HG03432 (cell line): ENCODE data around the gene TJP1.
"Not testable (repeated sequence)": the region's sequence is repeated elsewhere in the genome, so short reads cannot be mapped to it uniquely, and the experiment has no call there.

Experiments
- ATAC-seq: cut with Tn5 transposase; IDR thresholded peaks from one replicate; pipeline ENCODE4 v1.9.1; 2021; ENCODE audit warnings: mild to moderate bottlenecking, moderate library complexity; ENCODE audit not compliant: unreplicated experiment

Gene TJP1

DNA sequence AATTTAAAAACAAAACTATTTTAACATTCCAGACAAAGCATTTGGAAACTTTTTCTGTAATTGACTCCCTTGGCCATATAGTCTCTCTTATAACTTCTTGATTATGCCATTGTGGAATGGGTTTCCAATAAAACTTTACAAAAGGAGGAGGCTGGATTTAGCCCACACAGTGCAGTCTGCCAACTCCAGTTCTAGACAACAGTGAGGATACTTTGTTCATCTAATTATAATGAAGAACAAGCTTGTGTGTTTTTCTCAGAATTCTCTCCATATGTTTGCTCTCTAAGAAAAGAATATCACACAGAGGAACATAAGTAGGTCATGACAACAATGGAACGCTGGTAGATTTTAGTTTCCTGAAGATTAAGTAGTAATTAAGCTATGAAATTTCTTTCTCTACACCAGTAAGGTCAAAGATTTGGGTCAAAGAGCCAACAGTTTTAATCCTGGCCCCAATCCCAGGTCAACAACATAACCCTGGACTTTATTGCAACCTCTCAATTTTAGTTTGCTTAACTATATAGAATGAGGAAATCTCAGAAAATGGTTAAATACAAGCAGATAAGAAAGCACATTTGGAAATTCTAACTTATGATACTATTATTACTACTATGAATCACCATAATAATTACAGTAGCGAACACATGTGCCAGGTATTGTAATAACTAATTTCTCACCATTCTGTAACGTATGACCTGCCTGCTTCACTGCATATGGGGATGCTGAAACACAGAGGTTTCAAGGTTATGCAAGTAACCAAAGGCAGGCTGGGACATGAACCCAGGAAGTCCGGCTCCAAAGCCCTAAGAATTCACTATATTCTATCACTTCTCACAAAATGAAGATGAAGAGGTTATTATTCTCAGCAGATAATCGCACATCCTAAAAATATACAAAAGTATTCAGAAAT is 65.7 kb downstream of the TJP1 start:
- no peak for ATAC-seq

DNA sequence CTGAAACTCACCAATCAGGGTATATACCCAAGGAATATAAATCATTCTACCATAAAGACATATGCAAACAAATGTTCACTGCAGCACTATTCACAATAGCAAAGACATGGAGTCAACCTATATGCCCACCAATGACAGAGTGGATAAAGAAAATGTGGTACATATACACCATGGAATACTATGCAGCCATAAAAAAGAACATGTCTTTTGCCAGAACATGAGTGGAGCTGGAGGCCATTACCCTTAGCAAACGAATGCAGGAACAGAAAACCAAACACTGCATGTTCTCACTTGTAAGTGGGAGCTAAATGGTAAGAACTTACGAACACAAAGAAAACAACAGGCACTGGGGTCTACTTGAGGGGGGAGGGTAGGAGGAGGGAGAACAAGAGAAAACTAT is 68.3 kb downstream of the TJP1 start:
- not testable (repeated sequence) for ATAC-seq

DNA sequence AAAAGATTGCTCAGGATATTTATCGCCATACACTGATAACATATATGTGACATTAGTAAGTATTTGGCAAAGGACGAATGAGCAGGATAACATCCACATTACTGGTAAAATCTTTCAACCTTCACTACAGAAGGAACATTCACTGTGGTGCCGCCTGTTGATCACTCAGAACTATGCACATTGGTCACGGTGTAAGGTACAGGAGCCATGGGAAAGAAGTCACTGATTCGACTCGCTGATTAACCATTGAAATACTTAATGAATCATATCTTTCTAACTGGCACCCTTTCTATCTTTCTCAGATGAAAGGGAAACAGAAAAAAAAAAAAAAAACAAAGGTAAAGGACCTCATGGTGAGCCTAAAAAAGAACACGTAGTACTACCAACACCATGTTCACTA is 68.8 kb downstream of the TJP1 start:
- no peak for ATAC-seq

DNA sequence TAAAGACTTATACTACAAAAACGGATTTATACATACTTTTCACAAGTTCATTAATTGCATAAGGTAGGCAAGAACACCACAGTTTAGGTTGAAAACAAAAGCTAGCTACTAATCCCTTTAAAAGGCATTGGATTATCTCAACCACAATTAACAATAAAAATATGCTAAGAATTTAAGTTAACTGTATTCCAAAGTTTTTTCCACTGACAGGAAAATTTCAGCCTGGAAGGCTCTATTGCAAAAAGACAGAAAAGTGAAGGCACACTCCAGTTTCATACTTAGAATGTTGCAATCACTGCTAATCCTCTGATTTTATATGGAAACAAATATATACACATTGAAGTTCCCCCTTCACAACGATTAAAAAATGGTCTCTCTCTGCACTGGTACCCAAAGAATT is 71.5 kb downstream of the TJP1 start:
- no peak for ATAC-seq

DNA sequence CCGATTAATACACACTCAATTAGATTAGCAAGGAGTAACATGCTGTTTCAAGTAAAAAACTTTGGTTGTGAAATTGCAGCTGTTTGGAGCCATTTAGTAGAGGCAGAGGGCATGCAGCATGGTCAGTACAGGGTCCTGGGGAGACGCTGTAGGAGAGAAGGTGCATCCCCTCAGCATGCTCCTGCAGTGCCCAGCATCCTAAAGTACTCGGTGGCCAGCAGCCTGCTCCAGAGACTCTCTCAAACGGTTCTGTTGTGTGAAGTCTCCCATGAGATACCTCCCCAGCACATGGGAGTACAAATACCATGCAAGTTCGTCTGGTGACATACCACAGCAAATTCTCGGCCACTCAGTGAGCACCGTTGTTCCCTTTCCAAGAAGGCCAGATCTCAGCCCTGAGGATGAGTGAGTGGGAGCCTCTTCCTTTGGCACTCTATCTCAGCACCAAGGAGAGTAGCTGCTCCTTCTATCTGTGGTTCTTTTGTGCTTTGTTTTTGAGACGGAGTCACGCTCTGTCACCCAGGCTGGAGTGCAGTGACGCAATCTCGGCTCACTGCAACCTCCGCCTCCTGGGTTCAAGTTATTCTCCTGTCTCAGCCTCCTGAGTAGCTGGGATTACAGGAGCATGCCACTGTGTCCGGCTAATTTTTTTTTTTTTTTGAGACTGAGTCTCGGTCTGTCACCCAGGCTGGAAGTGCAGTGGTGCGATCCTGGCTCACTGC is 72.7 kb downstream of the TJP1 start:
- ATAC-seq = no peak

DNA sequence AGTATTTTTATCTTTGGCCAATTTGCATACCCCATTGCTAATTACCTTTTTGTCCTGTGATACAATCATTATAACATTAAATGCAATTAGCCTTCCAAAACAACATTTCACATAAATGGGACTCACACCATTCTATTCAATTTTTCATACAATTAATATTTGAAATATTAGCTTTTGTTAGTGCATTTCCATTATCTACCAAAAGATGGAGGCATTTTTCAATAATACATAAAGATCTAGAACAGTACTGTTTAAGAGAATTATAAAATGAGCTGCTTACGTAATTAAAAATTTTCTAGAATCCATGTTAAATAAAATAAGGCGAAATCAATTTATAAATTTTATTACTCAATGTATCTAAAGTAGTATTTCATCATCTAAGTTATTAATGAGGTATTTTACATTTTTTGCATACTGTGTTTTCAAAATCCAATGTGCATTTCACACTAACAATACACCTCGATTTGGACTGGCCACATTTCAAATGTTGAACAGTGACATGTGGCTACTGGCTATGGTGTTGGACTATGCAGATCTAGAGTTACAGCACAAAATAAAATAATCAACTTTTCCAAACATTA is 74.3 kb downstream of the TJP1 start:
- no peak for ATAC-seq

DNA sequence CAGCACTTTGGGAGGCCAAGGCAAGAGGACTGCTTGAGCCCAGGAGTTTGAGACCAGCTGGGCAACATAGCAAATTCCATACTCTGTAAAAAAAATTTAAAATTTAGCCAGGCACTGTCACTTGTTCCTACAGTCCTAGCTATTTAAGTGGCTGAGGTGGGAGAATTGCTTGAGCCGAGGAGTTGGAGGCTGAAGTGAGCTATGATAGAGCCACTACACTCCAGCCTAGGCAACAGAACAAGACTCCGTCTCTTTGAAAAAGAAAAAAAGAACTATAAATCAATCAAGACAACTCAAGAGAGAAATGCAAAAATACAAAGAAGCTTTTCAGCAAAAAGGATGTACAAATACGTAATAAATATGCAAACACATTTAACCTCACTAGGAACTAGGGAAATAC is 78.8 kb downstream of the TJP1 start:
- no peak for ATAC-seq

DNA sequence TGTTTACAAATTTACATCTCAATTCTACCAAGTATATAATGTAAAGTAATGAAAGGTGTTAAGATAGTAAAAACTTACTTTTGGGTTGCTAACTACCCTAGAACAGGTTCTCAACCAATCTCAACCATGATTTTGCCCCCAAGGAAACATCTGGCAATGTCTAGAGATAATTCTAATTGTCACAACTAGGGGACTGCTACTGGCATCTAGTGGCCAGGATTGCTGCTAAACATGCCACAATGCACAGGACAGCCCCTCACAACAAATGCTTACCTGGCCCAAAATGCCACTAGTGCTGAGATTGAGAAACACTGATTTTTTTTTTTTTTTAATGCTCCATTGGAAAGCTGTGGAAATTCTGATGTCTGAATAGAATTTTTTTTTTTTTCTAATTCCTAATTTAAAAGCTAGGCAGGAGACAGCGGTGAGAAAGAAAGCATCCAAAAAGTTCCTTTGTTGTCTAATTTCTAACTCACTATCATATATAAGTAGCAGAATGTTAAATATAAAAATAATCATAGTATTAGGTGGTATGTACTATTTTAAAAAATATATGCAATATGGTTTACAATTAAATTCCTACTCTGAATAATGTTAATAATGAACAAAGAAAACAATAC is 81.5 kb downstream of the TJP1 start:
- no peak for ATAC-seq

DNA sequence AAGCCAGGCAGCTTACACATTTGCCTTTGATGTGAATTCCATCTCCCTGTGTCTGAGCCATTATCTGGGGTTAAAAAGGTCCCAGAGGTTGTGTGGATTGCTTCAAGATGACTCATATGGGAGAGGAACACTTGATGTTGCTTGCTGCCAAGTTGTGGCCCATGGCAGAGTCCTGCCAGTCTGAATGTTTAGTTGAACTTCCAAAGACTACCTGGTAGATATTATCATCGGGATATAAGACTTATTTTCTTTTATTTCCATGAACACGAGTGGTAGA is 85.6 kb downstream of the TJP1 start:
- ATAC-seq = no peak

DNA sequence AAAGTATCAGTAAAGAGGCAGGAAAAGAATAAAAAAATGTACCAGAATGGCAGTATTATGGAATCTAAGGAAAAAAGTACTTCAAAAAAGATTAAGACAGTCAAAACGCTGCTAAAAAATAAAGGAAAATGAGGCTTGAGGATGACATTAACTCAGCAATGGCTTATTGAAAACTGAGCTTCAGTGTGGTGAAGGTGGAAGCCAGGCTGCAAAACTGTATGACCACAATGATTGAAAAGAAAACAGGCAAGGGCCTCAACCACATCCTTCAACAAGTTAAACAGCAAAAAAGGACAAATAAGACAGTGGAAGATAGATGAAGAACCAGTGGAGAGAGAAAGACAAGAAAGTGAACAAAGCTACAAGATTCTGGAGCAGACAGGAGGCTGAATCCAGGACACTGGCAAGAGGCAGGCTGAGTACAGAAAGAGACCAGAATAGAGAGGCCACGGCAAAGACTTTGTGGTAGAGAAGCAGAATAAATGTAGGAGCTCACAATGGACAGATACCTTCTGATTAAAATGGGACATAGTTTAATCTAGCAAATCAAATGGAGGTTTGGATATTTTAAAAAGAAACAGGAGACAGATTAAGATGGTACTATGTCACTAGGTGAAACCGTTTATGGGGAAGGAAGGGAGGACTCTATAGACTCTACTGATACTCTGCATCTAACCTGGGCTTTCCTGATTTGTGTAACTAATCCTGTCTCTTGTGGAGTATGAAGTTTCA is 86.1 kb downstream of the TJP1 start:
- ATAC-seq = peak; percentile 59

DNA sequence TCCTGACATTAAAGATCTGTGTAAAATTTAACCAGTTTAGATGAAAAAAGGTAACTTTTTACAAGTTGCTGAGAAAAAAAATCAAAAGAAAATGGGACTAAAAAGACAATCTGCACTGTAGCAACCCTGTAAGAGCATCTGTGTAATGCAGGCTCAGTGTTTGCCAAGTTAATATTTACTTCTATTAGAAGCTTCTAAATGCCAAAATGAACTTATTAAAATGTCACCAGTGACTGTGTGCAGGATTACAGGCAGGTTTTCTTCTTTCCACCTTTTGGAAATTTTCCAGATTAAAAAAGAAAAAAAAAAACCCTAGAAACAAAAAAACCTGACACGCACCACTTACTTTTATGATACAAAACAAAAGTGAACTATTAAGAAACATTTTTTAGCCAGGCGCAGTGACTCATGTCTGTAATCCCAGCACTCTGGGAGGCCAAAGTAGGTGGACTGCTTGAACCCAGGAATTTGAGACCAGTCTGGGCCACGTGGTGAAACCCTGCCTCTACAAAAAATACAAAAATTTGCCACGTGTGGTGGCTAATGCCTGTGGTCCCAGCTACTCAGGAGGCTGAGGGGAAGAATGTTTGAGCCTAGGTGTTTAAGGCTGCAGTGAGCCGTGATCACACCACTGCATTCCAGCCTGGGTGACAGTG is 87.2 kb downstream of the TJP1 start:
- no peak for ATAC-seq

DNA sequence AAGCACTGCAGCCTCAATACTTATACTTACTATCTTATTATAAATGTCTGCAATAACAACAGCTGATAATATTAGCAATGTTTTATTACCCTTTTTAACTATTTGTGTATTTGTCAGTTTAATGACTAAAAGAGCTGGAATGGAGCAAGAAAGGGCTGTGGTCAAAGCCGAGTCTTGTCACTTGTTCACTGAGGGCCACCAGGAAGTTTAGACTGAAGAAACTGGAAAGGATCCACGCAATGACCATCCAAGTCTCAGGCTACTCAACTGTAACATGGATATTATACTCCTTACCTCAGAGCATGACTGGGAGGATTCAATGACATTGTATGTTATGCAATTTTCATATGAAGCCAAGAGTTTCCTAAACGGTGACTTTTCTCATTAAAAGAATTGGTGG is 90.4 kb downstream of the TJP1 start:
- ATAC-seq = no peak

DNA sequence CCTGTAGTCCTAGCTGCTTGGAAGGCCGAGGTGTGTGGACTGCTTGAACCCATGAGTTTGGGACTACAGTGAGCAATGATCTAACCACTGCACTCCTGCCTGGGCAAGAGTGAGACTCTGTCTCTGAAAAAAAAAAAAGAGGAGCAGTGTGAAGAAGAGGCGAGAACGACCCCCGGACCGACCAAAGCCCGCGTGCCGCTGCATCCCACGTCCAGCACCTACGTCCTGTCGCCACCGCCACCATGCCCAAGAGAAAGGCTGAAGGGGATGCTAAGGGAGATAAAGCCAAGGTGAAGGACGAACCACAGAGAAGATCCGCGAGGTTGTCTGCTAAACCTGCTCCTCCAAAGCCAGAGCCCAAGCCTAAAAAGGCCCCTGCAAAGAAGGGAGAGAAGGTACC is 91.8 kb downstream of the TJP1 start:
- not testable (repeated sequence) for ATAC-seq

DNA sequence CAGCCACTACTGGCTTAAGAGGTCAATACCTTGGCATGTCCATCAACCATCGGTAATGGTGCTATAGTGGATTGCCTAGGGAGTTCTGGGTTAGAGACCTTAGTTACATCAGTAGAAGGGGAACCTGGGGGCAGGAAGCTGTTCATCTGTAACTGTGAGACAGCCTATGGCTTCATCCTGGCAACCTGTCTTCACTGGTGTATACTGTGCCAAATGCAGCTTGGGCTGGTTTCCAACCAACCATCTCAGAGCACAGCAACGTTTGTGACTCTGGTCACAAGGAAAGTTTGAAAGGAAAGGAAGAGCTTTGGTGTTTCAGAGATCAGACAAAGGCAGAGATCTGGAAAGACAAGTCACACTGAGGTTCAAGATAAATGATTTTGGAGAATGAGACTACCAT is 93.8 kb downstream of the TJP1 start:
- ATAC-seq = no peak

DNA sequence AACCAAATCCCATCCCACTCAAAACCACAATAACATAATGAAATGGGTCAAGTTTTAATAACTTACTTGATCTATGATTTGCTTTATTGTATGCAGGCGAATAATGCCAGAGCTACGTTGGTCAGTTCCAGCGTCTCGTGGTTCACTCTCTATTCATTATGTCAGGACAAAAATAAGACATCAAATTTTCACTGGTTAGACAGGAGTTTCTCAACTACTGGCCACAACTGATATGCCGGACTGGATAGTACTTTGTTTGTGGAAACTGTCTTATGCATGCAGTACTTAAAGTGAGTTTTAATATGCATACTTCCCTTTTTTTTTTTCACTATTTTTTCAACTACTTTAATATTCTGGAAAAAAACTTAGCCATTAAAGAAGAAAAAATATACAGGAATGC is 94.4 kb downstream of the TJP1 start:
- ATAC-seq = no peak

DNA sequence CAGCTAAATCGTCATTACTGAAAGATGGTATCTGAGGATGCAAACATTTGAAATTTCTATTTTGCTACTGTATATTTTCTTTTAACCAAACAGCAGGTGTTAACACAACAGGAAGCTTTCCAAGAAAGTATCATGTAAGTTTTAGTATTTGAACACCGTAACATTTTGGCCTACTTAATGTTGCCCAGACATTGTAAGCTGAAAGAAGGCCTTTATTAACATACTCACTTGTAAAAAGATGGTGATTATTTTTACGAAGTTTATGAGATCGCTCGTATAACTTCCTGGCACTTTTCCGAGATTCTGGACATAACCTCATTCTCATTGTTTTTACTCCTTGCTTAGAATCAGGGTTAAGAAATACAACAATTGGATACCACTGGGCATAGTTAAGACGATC is 95.7 kb downstream of the TJP1 start:
- ATAC-seq = no peak

DNA sequence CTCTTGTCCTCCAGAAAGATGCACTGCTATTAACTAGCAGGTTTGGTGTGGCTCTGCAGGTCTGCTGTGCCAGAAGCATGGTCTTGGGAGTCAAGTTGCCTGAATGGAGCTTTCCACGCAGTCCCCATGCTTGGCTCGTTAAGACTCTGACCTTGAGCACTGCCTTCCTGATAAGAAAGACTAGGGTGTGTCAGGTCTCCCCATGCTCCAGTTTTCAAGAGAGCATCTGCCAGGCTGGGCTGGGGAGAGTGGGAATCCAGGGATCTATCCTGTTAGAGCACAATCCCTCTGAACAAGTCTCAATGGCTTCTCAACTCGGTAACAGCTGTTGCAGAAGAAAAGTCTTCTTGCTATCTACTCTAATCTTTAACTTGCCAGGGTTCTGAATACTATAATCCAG is 98.2 kb downstream of the TJP1 start:
- no peak for ATAC-seq

DNA sequence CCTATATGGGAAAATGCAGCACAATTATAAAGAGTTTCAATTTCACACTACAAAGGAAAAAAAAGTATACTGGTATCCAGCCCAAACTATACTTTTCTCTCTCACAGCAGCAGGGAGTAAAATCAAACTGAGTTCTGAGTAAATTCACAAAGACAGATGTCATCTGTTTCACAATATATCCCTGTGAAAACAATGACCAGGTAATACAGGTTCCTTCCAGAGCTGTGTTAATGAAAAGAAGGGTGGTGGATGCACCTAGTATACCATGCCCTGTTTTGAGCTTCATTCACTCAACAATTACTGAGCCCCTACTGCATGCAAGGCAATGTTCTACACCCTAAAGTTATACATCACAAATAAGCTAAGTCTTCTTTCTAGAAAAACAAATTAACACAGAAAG is 108.5 kb downstream of the TJP1 start:
- ATAC-seq = no peak

DNA sequence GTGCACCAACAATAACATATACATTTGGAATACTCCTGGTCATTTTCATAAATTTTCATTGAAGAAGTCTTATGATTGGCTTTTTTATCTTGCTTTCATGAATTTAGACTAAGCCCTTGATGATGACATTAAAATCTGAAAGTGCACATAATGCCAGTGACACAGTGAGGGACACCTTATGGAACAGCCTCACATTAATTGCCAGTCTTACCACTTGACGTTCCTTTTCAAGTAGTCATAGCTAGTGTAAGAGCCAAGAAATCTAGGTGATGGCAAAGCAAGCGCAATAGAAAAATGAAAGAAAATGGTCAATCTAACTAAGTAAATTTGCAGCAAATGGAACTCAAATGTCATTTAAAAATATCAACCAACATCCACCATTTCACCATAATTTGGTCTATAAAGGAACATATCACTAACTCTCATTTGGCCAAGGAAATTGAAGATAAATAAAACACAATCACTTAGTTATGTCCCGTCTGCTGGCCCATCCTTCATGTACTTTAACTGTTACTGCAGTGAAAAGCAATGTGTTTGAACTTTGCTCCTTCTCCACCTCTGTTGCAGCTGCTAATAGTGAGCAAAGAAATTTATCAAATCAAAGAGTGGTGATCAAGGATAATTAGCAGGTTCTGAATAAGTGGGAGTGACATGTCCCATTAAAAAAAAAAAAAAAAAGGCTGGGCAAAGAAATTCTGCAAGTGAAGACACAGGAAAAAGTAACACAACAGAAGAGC is 110.0 kb downstream of the TJP1 start:
- ATAC-seq = no peak

DNA sequence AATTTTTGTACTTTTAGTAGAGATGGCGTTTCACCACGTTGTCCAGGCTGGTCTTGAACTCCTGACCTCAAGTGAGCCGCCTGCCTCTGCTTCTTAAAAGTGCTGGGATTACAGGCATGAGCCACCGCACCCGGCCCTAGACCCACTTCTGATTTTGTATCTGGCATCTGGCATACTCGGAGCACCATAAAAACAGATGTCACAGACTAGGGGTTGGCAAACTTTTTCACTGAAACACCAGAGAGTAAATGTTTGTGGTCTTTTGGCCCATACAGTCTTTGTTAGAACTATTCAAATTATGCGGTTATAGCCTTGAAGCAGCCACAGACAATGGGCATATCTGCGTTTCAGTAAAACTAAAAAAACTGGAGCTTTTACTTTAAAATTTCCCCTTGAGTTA is 110.7 kb downstream of the TJP1 start:
- ATAC-seq = no peak
